ENCODE measurements around the gene CACNG1.
A peak's percentile ranks its signal among the peaks of the same experiment; 100 is the strongest.
"Not testable (repeated sequence)": the region's sequence is repeated elsewhere in the genome, so short reads cannot be mapped to it uniquely, and the experiment has no call there.

The CACNG1 gene

GRCh38 chr17:67024736-67025135 lies 19.6 kb upstream of the CACNG1 start:
- no peak for DNase-seq (ENCODE audit: extremely low read depth in 1 of 2, low read depth in 1 of 2)

DNA sequence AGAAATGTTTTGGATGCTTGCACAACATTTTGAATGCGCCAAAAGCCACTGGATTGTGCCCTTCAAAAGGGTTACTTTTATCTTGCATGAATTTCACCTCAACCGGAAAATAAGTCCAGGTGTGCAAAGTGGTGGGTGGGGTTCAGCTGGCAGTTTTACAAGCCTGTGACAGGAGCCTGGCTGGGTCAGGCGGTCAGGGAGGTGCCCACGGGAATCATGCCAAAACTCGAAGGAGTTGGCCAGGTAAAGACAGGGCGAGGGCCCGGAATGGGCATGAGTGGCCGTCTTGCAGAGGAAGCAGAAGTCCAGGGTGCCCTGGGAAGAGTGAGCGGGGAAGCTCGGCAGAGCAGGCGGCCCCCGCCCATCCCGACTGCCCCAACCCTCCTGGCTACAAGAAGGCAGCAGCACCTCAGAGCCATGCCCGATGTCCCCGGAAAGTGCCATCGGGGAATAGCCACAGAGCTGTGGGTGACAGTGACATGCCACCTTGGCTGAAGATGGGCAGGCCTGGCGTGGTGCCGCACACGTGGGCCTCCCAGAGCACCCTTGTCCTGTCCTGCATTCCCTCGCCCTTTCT lies 19.1 kb upstream of the CACNG1 start:
- no peak for DNase-seq (ENCODE audit: extremely low read depth in 1 of 2, low read depth in 1 of 2)

GRCh38 chr17:67026341-67026740 lies 18.0 kb upstream of the CACNG1 start:
- DNase-seq (ENCODE audit: extremely low read depth in 1 of 2, low read depth in 1 of 2) = no peak

- DNase-seq (ENCODE audit: extremely low read depth in 1 of 2, low read depth in 1 of 2) = no peak
Observed at GRCh38 chr17:67027031-67027628, 17.2 kb upstream of the CACNG1 start.

DNA sequence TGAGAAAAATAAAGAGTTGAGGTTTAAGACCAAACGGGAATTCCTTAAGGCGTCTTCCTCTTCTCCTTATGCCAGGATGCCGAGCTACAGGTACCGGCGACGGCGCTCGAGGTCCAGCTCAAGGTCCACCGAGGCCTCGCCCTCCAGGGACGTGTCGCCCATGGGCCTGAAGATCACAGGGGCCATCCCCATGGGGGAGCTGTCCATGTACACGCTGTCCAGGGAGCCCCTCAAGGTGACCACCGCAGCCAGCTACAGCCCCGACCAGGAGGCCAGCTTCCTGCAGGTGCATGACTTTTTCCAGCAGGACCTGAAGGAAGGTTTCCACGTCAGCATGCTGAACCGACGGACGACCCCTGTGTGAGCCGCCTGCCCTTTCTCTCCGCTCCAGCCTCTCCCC lies 13.7 kb upstream of the CACNG1 start:
- no peak for DNase-seq (ENCODE audit: extremely low read depth in 1 of 2, low read depth in 1 of 2)

DNA sequence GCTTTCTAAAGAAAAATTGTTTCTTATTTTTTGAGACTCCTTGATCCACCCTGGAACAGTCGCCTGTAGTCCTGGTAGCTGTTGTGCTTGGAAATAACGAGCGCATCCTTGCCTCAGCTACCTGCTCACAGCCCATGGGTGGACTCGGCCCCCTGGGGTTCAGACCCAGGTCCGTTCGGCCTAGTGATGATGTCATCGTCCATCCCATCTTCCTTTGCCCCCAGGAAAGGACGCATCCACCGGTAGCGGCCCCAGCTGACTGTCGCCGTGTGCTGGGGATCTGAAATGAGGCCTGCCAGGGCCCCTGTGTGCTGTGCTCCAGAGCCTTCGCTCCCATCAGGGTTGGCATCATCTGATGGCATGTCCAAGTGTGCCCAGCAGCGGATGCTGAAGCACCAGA lies 12.0 kb upstream of the CACNG1 start:
- DNase-seq (ENCODE audit: extremely low read depth in 1 of 2, low read depth in 1 of 2) = no peak

- DNase-seq (ENCODE audit: extremely low read depth in 1 of 2, low read depth in 1 of 2) = no peak
Observed at GRCh38 chr17:67032985-67033384, 11.4 kb upstream of the CACNG1 start.

DNA sequence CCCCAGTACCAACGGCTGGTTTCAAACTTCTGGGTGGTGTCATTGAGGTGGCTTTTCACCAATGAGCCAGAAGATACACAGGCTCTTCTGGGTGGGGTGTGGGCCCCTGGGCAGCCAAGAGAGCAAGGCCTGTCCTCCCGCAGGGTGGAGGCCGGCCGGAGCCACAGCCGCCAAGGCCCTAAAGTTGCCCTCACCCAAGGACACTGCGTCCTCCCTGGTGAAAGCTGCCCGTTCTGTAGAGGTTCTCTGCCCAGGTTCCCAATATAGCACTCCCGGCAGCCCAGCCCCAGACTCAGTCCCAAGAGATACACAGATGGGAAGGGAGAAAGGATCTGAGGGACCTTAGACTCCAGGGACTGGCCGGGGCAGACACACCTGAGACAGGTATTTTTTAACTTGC lies 10.7 kb upstream of the CACNG1 start:
- no peak for DNase-seq (ENCODE audit: extremely low read depth in 1 of 2, low read depth in 1 of 2)

DNA sequence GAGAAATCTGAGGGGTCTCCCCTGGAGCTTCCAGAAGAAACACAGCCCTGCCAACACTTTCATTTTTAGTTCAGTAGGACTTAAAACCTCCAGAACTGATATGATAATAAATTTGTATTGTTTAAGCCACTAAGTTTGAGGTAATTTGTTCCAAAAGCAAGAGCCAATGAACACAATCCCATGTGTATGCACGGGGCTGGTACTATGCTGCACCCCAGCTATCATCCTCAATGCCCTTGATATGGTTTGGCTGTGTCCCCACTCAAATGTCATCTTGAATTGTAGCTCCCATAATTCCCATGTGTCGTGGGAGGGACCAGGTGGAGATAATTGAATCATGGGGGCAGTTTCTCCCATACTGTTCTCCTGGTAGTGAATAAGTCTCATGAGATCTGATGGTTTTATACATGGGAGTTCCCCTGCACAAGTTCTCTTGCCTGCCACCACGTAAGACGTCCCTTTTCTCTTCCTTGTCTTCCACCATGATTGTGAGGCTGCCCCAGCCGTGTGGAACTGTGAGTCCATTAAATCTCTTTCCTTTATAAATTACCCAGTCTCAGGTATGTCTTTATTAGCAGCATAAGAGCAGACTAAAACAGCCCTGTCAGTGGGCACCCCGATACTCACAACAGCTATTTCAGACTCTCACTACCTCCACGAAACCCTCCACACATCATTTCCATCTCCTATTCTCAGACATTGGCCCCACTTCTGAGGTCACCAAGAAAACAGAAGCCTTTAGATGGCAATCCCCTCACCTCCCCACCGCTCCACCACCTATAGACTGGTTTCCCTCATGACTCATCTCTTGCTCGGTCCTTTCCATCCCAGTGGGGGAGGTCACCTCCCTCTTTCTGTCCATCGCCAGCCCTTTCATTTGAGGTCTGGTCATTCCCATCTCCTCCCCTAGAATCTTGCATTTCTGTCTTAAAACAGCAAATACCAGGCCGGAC lies 8.9 kb upstream of the CACNG1 start:
- DNase-seq (ENCODE audit: extremely low read depth in 1 of 2, low read depth in 1 of 2) = peak in 1 of 2 donors; percentile 20

DNA sequence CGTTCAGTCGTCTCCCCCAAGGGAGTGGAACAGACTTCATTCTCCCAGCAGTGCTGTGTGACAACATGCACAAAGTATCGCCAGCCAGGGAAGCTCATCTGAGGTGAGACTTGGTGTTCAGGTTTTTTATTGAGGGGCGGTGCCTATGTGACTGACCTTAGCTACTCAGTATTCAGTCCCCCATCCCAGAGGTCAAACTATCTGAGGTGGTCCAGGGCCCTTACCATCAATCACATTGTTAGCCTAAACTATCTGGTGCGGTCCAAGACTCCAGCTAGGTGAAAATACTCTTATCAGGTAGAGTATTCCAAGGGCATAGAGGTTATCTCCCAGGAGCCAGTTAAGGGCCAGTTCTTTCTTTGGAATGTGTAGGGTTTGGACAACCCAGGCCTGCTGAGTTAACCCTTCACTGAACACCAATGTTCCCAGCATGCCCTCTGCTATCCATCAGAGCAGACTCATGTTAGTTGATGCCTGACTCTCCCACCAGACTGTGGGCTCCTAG lies 5.4 kb upstream of the CACNG1 start:
- DNase-seq (ENCODE audit: extremely low read depth in 1 of 2, low read depth in 1 of 2) = no peak

- DNase-seq (ENCODE audit: extremely low read depth in 1 of 2, low read depth in 1 of 2) = no peak
Observed at GRCh38 chr17:67040652-67041051, 3.7 kb upstream of the CACNG1 start.

- not testable (repeated sequence) for DNase-seq (ENCODE audit: extremely low read depth in 1 of 2, low read depth in 1 of 2)
Observed at GRCh38 chr17:67041119-67041518, 3.2 kb upstream of the CACNG1 start.

GRCh38 chr17:67041531-67041930 lies 2.8 kb upstream of the CACNG1 start:
- DNase-seq (ENCODE audit: extremely low read depth in 1 of 2, low read depth in 1 of 2) = no peak

GRCh38 chr17:67041941-67042899 lies 2.1 kb upstream of the CACNG1 start:
- no peak for DNase-seq (ENCODE audit: extremely low read depth in 1 of 2, low read depth in 1 of 2)

- DNase-seq (ENCODE audit: extremely low read depth in 1 of 2, low read depth in 1 of 2) = no peak
Observed at GRCh38 chr17:67043283-67043682, 1.1 kb upstream of the CACNG1 start.

DNA sequence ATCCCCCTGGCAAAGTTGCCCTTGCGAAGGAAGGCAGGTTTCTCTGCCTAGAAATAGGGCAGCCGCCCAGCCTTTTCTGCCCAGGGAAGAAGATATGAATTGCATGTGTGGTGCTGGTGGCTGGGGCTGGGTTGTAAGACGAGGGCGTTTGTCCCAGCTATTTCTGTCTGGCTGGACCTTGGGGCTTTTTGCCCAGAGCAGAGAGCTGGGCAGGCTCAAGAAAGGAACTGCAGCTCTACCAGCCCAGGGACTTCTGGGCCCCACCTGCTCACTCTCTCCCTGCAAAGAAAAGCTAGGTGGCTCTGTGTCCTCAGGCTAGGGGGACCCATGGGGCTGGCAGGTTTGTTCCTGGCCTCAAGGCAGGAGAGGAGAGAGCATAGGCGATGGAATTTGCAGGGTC lies 586 bp downstream of the CACNG1 start:
- no peak for DNase-seq (ENCODE audit: extremely low read depth in 1 of 2, low read depth in 1 of 2)

- no peak for DNase-seq (ENCODE audit: extremely low read depth in 1 of 2, low read depth in 1 of 2)
Observed at GRCh38 chr17:67046398-67046797, 2.0 kb downstream of the CACNG1 start.

DNA sequence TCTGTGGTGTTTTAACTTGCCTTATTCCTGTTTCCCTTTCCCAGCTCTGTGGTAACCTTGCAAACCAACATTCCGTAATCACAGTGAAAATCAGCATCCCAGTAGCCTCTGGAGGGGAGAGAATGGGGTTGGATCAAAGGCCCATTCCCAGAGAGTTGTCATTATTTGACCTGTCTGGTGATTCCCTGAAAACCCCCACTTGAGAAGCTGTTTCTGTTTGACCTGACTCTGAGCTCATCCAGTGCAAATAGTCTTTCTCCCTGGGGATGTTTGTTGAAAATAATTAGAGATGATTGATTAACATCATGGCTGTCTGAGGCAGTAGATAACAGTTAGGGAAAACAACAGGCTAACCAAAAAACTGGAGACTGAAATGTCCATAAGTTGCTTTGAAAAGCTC lies 3.0 kb downstream of the CACNG1 start:
- DNase-seq (ENCODE audit: extremely low read depth in 1 of 2, low read depth in 1 of 2) = no peak

DNA sequence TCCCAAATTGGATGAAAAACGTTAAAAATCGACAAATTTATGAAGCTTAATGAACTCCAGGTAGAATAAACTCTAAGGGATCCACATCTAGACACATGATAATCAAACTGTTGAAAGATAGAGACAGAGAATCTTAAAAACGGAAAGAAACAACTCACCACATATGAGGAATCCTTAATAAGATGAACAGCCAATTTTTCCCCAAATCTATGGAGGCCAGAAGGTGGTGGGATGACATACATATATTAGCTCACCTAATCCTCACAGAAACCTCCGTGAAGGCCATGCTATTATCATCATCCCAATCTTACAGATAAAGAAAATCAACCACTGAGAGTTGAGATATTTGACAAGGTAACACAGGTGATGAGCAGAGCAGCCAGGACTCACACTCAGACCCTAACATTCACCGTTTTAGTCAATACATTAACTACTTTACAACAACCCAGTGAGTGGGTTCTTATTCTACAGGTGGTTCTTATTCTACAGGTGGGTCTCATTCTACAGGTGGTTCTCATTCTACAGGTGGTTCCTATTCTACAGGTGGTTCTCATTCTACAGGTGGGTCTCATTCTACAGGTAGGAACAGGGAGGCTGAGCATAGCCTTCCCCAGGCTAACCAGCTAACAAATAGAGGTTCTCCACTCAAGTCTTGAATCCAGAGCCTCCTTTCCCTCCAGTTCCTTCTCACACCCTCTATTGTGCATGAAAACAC lies 4.8 kb downstream of the CACNG1 start:
- no peak for DNase-seq (ENCODE audit: extremely low read depth in 1 of 2, low read depth in 1 of 2)

DNA sequence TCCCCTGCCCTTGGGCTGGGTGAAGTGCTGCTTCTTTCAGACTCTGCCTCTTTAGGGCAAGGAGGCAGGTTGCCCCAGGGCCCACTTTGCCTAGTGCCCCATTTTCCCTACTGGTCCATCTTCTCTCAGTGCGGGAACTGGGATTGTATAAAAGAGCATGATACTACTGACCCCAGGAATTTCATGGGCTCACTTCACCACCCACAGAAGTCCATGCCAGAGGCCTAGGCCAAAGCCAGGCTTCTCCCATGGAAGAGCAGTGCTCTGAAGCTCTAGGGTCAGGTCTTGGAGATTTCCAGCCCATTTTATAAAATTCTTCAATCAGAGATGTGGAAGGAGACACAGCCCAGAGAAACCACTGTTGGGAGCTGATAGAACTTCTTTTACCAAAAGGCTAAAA lies 5.7 kb downstream of the CACNG1 start:
- DNase-seq (ENCODE audit: extremely low read depth in 1 of 2, low read depth in 1 of 2) = no peak

Measured in stimulated activated CD8-positive, alpha-beta memory T cell treated with anti-CD3 and anti-CD28 coated beads, Interleukin-7, amount 100 ng/mL, for 48 hours (primary cell).